Stimulated activated CD4-positive, alpha-beta T cell treated with anti-CD3 and anti-CD28 coated beads, Interleukin-12 subunit alpha, Interleukin-12 subunit beta, amount 100 ng/mL, for 4 hours (primary cell): Measurements from ENCODE around the gene FBXL4.
"Not testable (repeated sequence)": the region's sequence is repeated elsewhere in the genome, so short reads cannot be mapped to it uniquely, and the experiment has no call there.

Experiments
- DNase-seq: peaks from one replicate; pipeline ENCODE4 v3.0.0-alpha.2; 2020

Gene FBXL4

DNA sequence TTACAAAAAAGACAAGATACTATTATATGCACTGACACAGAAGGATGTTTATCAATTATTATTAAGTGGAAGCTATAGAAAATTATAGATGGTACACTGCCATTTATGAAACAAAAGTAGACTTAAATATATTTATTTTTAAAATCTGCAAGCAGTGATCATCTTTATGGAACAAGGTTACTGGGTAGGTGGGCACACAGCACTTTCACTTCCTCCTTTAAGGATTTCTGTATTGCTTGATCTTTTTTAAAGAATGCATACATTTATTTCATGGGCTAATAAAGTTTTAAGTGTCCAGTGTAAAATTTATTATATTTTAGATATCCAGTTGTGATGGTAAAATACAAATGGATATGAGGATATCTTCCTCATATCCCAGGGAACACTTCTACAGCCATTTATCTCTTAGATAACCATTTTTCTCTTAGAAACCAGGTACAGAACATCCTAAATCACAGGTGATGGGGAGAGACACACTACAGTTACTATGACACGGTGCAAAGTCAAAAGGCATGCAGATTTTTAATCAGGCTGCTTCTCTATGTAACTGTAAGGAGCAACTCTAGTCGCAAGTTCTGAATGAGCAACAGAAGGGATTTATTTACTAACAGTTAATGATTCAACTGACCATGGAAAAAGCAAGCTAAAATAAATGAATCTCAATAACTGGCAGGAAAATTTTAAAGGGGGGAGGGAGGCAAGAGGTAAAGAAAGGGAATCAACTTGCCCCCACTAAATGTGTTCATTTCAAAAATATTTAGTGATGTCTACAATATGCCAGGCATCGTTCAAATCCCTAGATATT is 2.2 kb downstream of the FBXL4 start:
- DNase-seq, result no peak

- no peak for DNase-seq
These were observed 3.1 kb downstream of the FBXL4 start for GRCh38 chr6:98944598-98945081.

- DNase-seq, result no peak
These were observed 3.6 kb downstream of the FBXL4 start for GRCh38 chr6:98944168-98944567.

DNA sequence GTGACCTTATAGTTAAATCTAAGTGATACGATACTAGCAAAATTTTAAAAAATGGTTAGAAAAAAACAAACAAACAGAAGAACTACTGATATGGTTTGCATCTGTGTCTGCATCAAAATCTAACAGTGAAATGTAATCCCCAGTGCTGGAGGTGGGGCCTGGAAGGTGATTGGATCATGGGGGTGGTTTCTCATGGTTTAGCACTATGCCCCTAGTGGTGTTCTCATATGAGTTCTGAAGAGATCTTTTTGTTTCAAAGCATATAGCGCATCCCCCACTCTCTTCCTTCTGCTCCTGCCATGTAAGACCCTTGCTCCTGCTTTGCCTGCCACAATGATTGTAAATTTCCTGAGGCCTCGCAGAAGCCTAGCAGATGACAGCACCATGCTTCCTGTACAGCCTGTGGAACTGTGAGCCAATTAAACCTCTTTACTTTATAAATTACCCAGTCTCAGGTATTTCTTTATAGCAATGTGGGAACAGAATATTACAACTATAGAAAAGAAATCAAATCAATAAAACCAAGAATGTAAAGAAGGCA is 5.4 kb downstream of the FBXL4 start:
- DNase-seq, result no peak

DNA sequence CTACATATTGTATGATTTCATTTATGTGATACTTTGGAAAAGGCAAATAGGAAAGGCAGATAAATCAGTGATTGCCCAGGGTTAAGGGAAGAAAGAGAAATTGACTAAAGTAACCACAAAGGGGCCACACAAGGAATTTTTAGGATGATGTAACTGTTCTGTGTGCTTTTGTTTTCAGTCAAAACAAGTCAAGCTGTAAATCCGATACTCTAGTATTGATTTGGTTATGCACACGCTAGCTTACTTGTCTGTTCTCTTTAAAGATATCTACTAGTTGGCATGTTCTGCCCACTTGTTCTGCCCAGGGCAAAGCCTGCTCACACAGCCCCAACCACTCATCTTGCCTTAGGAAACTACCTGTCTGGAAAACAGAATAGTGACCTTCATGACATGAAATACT is 6.4 kb downstream of the FBXL4 start:
- no peak for DNase-seq

DNA sequence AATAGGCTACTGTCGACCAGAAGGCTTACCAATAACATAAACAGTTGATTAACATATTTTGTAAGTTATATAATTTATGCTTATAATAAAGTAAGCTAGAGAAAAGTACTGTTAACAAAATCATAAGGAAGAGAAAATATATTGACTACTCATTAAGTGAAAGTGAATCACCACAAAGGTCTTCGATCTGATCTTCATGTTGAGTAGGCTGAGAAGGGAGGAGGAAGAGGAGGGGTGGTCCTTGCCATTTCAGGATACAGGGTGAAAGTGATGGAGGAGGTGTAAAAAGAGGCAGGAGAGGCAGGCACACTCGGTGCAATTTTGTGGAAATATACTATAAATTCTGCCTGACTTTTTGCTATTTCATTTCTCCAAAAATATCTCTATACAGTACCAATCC is 10.4 kb downstream of the FBXL4 start:
- no peak for DNase-seq

DNA sequence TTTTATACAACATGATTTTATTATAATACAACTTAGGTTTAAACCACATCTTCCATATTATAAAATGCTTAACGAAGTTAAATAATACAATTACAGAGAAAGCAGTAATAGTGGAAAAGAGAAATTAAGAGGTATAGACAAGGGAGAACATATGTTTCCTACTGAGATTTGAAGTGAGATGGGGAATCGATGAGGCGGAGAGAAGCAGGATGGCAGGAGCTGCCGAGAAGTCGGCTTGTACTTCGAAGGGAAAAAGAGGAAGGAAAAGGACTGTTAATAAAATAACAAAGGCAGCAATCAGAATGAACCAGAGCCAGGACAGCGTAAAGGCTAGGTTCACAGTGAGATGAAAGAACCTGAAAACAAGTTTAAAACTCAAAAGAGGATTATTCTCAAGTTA is 15.4 kb downstream of the FBXL4 start:
- DNase-seq, result no peak

GRCh38 chr6:98931696-98932095 is 16.1 kb downstream of the FBXL4 start:
- DNase-seq, result no peak

- DNase-seq, result no peak
These were observed 18.2 kb downstream of the FBXL4 start for GRCh38 chr6:98929498-98930060.

DNA sequence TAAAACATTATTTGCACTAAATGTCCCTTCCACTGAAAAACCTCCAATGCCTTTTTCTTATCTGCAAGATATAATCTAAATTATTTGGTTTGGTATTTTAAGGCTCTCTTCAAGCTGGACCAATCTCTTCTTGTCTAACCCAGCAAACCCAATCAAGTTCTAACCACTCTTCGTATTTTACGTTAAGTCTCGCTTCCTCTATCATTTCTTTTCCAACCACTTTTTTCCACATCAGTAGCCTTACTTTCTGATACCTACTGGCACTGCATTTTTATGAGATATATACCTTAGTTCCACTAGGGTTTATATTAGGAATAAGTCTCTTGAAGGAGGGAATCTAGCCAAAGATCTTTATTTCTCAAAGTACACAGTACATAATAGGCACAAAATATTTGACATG is 19.1 kb downstream of the FBXL4 start:
- no peak for DNase-seq

- no peak for DNase-seq
These were observed 20.2 kb downstream of the FBXL4 start for GRCh38 chr6:98927534-98927933.

DNA sequence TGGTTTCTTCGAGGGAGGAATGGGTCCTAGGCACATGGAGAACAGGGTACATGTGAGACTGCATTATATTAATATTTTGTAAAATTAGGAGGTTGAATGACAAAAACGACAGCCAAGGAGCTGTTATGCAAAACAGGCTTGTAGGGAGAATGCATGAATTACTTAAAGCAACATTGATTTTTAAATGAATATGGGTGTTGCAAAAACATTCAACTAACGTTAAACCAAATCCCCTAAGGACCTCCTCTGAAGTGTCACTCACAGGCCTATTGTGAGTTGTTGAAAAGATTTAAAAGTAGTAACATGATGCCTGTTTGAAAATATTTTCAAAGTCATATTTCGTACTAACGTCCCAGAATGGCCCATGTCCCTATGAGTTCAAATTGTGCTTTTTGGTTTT is 21.9 kb downstream of the FBXL4 start:
- no peak for DNase-seq

DNA sequence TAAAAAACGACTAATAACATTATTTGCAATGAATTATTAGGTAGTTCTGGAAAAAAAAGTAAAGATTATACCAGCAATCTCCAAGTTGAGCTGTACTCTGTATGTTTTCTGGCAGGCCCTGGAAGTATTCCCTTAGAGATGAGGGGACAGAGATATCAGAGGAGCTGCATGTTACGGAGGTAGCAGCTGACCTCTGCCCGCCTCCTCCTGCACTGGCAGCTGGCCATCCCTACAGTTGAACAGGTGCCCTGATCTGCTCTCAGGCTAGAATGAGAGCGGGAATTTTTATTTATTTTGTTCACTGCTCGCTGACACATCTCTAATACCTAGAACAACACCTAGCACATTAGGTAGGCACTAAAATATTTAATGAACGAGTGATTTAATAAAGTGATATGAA is 23.1 kb downstream of the FBXL4 start:
- DNase-seq, result no peak

DNA sequence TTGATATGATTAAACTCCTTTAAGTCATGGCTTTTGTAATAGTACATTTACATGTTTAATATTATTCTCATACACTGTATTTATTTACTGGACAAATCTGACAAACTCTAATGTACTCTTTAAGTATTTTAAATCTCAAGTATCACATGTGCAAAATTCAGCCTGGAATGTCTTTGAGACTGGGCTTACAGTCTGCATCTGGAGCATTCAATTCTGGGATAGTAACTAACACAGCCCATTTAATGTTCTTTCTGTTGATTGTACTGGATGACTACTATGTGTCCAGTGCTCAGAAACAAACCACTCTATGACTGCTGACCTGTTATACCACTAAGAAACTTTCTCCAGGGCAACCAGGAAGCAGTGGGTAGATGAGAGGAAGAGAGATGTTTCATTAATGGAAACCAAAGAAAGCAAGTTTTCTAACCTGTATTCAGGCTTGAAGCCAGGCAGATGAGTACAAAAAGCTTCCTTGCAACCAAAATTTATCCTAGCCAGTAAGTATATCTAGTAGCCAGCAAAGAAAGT is 26.8 kb downstream of the FBXL4 start:
- DNase-seq, result no peak

DNA sequence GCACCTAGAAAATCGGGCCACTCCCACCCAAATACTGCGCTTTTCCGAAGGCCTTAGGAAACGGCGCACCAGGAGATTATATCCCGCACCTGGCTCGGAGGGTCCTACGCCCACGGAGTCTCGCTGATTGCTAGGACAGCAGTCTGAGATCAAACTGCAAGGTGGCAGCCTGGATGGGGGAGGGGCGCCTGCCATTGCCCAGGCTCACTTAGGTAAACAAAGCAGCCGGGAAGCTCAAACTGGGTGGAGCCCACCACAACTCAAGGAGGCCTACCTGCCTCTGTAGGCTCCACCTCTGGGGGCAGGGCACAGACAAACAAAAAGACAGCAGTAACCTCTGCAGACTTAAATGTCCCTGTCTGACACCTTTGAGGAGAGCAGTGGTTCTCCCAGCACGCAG is 36.8 kb downstream of the FBXL4 start:
- DNase-seq, result not testable (repeated sequence)

GRCh38 chr6:98909236-98909635 is 38.5 kb downstream of the FBXL4 start:
- DNase-seq, result no peak

GRCh38 chr6:98906342-98906741 is 41.4 kb downstream of the FBXL4 start:
- DNase-seq, result not testable (repeated sequence)

GRCh38 chr6:98905759-98906158 is 42.0 kb downstream of the FBXL4 start:
- no peak for DNase-seq

DNA sequence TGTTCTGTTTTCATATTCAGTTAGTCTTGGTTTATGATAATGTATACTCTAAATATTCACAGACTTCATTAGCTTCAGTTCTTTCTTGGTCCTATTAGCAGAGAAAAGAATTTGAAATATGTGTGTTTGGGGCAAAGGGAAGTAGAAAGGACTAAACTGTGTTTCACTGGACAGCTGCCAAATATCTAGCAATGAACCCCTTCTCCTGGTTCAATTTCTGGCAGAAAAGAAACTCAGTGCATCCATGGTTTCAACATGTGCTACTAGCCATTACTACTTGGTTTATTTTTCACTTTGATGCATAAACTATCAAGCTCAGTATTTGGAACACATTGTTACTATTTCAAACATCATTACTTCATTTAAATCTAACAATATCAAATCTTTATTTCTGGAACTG is 43.6 kb downstream of the FBXL4 start:
- DNase-seq, result no peak

- no peak for DNase-seq
These were observed 47.0 kb downstream of the FBXL4 start for GRCh38 chr6:98900706-98901105.

DNA sequence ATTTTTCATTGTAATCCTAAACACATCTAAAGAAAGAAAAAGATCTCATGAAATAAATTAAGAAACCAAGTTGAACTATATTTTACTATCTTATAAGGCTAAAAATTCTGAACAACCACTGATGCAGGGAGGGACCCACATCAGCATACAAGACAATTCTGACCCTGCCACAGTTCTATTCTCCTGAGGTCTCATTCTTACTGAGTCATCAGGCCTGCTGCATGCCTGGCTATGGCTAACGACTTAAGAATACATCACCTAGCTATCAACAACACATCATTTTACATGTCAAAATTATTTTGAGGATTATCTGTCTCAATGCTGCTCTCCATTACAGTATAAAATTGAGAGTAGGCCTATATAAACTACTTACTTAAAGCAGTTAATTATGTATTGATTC is 52.9 kb downstream of the FBXL4 start:
- DNase-seq, result no peak

DNA sequence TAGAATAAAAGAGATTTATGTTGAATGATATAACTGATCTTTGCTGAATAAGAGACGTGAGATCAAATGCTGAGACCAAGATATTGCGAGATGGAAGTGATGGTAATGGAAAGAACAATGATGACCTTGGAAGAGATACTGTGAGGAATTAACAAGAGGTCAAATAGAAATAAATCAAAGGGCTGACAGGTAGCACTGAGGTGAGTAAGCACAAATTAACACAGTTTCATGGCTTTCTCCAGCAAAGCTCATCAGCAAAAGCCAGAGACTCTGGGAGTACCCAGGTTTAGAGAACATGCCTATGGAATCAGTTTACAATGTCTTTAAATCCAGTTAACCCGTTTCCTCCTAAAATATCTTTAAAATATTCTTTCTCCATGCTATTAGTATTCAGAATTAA is 60.1 kb downstream of the FBXL4 start:
- no peak for DNase-seq

- DNase-seq, result no peak
These were observed 62.4 kb downstream of the FBXL4 start for GRCh38 chr6:98885330-98885729.

- no peak for DNase-seq
These were observed 67.3 kb downstream of the FBXL4 start for GRCh38 chr6:98880486-98880885.
